Neural cell (in vitro differentiated cells): ENCODE results near the gene PTGER1.

Experiments used
- EP300 ChIP-seq: fragments of 450-650 bp; conservative IDR thresholded peaks from 2 replicates; pipeline ENCODE4 v1.6.1; 2014; ENCODE audit warnings: antibody characterized with exemption, mild to moderate bottlenecking, moderate library complexity; ENCODE audit not compliant: poor library complexity, severe bottlenecking
- EZH2 ChIP-seq: fragments of 200-600, 300-800 bp; shearing (Covaris generic), sonication (generic); IDR thresholded peaks from 2 replicates; pipeline ENCODE4 v1.6.1; 2014; ENCODE audit warnings: antibody characterized with exemption, low read length, borderline replicate concordance, mild to moderate bottlenecking; ENCODE audit not compliant: insufficient read depth, poor library complexity, severe bottlenecking
- MXI1 ChIP-seq: fragments of 450-650 bp; conservative IDR thresholded peaks from 2 replicates; pipeline ENCODE4 v1.6.1; 2014; ENCODE audit warnings: antibody characterized with exemption, mild to moderate bottlenecking; ENCODE audit not compliant: poor library complexity, severe bottlenecking
- POLR2AphosphoS5 ChIP-seq: IDR thresholded peaks from 2 replicates; pipeline ENCODE4 v1.6.1; 2012
- RAD21 ChIP-seq: fragments of 450-650 bp; conservative IDR thresholded peaks from 2 replicates; pipeline ENCODE4 v1.6.1; 2014; ENCODE audit warnings: antibody characterized with exemption, mild to moderate bottlenecking, moderate library complexity
- REST ChIP-seq: IDR thresholded peaks from 2 replicates; pipeline ENCODE4 v1.6.1; 2012; ENCODE audit warnings: borderline replicate concordance
- SMC3 ChIP-seq: fragments of 450-650 bp; conservative IDR thresholded peaks from 2 replicates; pipeline ENCODE4 v1.6.1; 2014; ENCODE audit warnings: antibody characterized with exemption, mild to moderate bottlenecking, moderate library complexity; ENCODE audit not compliant: poor library complexity
- TF ChIP-seq, protein P1 (sequence below): fragments of 450-650 bp; IDR thresholded peaks from 2 replicates; pipeline ENCODE4 v1.5.1; 2014; ENCODE audit warnings: antibody characterized with exemption, mild to moderate bottlenecking, moderate library complexity; ENCODE audit not compliant: poor library complexity, severe bottlenecking

DNA sequence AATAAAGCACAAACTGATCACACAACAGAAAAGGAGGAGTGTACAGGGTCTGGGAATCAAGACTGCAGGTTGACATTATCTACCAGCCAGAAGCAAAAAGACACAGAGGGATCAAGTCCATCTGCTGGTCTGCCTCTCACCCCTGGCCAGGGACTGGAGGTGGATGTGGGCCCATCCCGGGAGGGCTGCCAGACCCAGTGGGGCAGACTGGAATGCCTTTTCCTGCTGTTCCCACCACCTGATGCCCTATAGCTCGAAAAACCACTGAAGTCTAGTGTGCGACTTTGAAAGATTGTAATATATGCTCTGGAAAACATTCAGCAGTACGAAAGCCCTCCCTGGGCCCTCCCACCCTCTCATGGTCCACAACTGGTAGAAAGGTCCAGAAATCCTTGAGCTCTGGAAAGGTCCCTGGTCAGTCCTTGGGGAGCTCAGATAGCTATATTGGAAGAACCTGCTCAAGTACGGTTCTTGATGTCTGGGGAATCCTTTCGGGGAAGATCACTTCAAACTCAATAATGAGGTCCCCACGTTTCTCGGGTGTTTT lies 40.4 kb upstream of the PTGER1 start:
- TF ChIP-seq EP300, result no peak
- no peak for TF ChIP-seq EZH2
- TF ChIP-seq, protein P1, sequence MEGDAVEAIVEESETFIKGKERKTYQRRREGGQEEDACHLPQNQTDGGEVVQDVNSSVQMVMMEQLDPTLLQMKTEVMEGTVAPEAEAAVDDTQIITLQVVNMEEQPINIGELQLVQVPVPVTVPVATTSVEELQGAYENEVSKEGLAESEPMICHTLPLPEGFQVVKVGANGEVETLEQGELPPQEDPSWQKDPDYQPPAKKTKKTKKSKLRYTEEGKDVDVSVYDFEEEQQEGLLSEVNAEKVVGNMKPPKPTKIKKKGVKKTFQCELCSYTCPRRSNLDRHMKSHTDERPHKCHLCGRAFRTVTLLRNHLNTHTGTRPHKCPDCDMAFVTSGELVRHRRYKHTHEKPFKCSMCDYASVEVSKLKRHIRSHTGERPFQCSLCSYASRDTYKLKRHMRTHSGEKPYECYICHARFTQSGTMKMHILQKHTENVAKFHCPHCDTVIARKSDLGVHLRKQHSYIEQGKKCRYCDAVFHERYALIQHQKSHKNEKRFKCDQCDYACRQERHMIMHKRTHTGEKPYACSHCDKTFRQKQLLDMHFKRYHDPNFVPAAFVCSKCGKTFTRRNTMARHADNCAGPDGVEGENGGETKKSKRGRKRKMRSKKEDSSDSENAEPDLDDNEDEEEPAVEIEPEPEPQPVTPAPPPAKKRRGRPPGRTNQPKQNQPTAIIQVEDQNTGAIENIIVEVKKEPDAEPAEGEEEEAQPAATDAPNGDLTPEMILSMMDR, result no peak
- TF ChIP-seq SMC3, result no peak
- no peak for TF ChIP-seq REST
- TF ChIP-seq RAD21, result no peak
- no peak for TF ChIP-seq POLR2AphosphoS5
- TF ChIP-seq MXI1, result no peak
